LHCN-M2 (cell line): ENCODE measurements around the gene ZBTB24. TPM values are rescaled to one million over a fixed set of nuclear protein-coding genes. Genes with fewer than 3 reads are reported as not detected.
"Not testable (repeated sequence)": the region's sequence is repeated elsewhere in the genome, so short reads cannot be mapped to it uniquely, and the experiment has no call there.

Experiments
- DNase-seq: peaks from one replicate; pipeline ENCODE4 v3.0.0-alpha.2; 2012; ENCODE audit warnings: low read depth
- total RNA-seq: library from RNA; depleted of rRNA; stranded (reverse); fragments of >200 nt; gene quantifications from 2 replicates; pipeline ENCODE4 v1.2.3, GENCODE V29; 2014

Gene ZBTB24
- total RNA-seq, 1 experiment from 2014 or later, result 11.0 TPM

DNA sequence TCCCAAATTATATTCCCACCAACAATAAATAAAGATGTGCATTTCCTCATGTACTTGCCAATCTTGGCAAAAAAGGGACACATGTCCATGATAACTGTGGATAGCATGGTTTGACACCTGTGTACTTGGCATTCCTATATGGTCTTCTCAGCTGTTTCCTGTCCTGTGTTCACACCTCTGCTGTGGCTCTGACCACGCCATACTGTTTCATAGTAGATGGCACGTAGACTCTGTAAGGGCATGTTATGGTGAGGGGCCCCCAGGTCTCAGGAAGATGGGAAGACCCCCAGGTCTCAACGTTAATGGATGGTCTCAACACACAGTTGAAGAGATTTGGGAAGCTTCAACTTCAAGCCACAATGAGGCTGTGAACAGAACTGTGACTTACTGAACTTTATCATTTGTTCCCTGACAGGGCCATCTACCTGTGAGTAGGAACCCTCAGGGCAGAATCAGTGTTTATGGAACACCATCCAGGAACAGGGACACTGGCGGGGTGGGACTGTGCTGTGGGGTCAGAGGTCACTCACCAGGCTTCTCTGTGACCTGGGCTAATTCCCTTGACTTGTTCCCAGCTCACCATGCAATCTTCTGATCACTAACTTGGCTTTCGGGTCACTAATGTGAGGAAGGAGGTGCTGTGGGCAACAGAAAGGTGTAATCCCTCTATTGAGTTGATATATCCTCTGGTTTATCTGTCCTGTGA is 11.8 kb downstream of the ZBTB24 start:
- no peak for DNase-seq

DNA sequence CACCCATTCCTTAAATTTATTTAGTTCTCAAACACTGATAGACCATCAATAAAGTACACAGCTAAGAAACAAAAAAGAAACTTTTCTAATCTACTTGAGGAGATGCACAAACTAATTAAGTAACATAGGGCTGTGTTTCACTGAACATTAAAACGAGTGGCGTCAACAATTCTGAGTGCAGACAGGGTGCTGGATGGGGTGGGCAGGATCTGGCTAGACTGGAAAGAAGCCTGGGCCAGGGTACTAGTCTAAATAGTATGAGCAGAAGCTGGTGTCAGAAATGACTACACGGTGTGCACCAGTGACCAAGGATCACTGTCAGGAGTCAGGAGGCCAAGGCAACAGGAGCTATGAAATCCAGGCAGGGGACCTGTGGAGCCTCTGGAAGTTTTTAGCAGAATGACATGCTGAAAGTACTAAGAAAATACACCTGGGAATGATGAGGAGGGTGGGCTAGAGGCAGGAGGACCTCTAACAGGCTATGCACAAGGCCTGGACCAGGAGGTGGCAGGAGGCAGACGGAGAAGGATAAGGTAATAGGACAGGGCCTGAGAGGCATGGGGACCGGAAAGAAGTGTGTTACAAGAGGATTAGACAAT is 13.3 kb downstream of the ZBTB24 start:
- DNase-seq, result no peak

DNA sequence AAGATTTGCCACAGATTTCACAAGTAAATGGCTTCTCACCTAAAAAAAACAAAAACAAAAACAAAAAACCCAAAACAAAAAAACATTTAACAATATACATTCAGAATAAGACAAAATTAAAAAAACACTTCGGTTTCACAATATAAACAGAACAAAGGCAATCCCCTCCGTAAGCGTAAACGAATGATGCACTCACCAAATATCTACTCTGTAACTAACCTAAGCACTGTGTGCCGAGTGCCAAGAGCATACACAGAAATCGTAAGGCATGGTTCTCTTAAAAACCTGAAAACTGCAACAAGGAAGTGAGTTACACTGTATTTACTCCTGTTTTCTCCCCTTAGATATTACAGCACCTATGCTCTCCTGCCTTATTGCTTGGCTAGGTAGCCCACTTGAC is 15.3 kb downstream of the ZBTB24 start:
- no peak for DNase-seq

DNA sequence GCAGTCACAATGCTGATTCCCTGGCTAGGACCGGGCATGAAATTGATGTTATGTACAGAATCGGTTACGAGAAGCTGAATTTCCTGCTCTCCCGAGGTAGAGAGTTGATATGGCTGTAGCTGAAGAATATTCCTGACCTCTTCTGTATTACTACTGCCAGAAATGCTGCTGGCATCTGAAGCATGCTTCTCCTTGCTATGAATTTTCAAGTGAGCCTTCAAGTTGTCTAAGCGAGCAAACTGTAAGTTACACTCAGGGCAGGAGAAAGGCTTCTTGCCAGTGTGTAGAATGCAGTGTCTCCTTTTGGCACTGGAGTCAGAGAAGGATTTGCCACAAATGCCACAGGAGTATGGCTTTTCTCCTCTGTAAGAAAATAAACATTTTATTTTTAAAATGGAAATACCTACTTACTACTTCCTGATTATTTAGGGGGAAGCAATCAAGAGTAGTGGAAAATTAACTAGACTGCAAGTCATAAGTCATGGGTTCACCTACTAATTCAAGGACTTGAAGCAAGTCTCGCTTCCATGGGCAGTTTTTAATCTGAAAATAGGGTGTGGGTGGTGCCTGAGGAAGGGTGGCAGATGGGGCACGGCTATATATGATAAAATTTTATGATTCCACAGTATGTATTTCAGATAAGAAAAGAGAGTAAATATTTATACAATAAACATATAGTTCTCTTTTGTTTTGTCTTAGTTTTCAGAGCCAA is 16.7 kb downstream of the ZBTB24 start:
- no peak for DNase-seq

DNA sequence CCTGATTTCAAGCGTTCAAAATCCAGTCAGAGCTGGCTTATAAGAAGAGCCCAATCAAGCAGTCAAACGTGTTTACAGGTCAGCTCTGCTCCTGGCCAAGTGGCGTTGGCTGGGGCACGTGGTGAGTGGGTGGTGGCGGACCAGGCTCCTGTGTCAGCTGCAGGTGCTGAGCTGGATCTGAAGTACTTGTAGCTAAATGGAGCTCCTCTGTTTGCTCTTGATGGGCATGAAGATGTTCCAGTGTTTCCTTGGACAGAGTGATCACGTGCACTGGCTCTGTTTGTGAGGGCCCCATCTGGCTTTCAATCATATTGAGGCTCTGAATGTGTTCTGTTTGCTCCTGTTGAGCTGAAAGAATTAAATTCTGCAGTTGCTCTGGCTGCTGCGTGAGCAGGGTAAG is 17.2 kb downstream of the ZBTB24 start:
- no peak for DNase-seq

DNA sequence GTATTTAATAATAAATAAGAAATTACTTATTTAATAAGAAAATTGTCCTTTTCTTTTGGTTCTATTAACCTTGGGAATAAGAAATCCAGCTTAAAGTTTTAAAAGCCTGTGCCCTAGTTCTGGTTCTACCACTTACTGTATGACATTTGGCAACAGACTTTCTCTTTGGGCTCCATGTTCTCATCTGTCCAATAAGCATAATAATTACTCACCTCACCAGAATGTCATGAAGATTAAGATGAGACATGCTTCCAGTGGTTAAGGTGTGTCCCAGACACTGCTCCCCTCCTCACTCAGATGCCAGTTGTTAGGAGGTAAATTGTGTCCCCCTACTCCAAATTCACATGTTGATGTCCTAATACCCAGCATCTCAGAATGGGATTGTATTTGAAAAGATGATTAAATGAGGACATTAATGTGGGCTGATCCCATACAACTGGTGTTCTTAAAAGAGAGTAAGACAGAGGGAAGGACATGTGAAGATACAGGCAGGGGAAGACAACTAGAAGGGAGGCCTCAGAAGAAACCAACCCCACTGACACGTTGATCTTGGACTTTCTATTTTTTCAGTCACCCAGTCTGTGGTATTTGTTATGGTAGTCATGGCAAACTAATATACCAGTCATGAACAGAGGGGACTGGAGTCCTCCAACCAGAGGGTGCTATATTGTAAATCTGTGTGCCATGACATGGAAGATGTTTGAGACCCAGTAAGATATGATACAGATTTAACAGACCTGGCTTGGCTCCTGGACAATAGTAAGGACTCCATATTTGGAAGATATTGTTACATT is 21.1 kb downstream of the ZBTB24 start:
- no peak for DNase-seq

DNA sequence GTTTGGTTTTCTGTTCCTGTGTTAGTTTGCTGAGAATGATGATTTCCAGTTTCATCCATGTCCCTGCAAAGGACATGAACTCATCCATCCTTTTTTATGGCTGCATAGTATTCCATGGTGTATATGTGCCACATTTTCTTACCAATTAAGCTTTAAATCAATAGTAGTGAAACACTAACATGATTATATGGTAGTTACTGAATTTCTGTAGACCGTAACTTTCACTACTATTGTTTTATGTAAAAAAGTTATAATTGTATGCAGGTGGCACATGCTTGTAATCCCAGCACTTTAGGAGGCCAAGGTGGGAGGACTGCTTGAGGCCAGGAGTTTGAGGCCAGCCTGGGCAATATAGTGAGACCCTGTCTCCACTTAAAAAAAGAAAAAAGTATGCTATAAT is 21.8 kb downstream of the ZBTB24 start:
- not testable (repeated sequence) for DNase-seq

DNA sequence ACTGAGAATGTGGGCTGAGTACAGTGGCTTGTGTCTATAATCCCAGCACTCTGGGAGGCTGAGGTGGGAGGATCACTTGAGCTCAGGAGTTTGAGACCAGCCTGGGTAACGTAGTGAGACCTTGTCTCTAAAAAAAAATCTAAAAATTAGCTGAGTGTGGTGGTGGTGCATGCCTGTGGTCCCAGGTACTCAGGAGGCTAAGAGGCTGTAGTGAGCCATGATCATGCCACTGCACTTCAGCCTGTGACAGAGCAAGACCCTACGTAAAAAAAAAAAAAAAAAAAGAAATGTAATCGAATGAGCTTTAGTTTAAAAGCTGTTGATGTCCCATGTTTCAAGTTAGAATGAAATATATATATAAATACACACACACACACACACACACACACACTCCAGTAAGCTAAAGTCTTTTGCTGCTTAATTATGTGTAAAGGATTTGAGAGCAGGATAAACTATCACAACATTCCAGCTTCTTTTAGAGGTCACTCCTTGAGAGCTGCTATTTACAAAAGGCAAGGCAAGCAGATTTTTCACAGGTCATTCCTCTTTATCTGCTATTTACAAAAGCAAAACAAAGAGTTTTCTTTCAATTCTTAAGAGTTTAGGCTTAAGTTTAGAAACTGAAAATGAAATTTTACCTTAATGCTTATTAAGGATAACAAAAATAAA is 22.7 kb downstream of the ZBTB24 start:
- DNase-seq, result no peak

DNA sequence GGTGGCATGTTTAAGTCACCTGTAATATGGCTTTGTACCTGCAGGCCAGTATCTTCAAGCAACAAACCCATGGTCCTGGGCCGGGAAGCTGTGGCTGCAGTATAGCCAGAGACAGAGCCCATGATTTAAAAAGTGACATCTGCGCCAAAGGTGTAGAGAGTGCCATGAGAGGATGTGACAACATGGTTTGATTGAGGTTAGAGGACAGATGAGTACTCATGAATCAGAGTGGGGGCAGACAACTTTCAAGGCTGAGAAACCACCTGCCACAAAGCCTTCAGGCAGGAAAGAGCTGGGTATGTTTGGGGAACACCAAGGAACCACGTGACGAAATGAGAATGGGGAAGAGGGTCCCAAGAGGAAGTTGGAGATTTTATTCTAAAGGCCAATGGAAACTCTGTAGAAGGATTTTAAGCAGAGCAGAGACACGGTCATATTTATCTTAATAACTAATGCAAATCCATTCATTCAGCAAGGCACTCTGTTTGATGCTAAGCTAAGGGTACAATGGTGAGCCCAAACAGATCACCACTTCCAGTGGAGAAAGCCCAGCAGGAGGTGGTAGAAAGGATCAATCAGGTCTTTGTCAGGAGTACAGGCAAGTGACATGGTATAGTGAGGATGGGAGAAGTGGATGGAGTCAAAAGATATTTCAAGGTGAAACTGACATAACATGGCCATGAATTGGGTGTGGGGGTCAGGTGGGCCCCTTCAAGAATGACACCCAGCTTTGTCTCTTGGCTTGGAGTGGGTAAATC is 24.1 kb downstream of the ZBTB24 start:
- peak; percentile 42 for DNase-seq

DNA sequence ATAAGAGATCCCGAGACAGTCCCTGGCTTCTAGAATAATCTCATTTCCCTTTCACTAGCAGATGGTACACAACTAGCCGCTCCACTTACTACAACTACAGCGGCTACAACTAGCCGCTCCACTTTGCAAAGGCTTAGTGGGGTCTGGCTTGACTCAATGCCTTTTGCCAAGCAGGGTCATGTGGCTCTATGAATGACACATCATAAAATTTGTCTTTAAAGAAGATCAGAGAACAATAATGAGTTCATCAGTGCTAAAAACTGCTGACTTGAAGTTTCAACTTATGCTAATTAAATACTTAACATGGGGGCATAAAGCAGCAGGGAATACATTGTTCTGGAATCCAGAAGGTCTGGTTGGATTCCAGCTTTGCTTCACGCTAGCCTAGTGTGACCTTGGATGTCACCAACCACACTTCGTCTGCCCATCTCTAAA is 25.4 kb downstream of the ZBTB24 start:
- no peak for DNase-seq

DNA sequence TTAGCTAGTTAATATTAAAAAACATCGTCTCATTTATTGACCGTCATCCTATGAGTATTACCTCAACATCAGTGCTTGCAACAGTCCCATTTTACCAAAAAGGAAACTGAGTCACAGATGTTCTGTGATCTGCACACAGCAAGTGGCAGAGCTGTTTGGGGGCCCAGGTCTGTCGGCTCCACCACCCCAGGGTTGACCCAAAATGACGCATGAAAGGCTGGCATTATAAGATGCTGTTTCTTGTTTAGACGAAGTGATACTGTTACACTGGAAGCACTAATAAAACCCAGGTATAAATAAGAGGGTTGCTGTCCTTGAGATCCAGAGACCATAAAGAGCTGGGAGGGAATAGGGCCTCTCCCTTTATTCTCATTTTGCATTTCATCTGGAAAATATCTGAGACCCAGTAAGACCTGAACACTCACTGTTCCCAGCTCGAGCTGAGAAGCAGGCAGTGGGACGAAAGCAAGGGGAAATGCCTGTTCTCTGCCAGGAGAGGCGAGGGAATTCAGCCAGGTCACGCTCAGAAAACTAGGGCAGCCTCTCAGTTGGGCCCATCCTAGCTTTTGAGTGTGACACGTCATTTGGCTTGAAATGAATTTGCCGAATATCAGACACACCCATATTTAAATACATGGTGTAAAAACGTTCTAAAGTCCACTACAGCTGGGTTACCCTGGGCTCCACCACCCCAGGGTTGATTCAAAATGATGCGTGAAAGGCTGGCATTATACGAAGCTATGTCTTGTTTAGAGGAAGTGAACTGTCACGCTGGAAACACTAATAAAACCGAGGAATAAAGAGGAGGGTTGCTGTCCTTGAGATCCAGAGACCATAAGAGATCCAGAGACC is 26.1 kb downstream of the ZBTB24 start:
- DNase-seq, result peak; percentile 67

DNA sequence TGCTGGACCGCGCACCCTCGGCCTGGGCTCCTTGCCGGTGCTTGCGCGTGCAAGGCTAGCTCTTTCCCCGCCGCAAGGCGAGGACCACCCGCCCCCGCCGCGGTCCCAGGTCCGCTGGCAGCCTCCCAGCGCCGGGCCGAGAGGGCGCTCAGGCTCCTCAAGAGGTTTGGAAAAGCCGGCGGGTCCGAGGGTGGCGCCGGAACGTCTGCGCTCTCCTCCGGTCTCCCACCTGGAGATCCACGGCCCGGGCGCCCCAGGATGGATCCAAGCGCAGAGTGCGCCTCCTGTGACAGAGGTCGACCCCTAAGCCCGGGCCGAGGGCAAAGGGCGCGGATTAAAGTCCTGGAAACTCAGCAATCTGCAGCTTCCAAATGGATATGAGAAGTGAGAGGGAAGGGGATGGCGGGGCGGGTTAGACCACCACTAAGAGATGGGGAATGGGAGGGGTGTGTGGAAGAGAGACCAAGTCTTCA is 26.9 kb downstream of the ZBTB24 start:
- DNase-seq, result no peak

DNA sequence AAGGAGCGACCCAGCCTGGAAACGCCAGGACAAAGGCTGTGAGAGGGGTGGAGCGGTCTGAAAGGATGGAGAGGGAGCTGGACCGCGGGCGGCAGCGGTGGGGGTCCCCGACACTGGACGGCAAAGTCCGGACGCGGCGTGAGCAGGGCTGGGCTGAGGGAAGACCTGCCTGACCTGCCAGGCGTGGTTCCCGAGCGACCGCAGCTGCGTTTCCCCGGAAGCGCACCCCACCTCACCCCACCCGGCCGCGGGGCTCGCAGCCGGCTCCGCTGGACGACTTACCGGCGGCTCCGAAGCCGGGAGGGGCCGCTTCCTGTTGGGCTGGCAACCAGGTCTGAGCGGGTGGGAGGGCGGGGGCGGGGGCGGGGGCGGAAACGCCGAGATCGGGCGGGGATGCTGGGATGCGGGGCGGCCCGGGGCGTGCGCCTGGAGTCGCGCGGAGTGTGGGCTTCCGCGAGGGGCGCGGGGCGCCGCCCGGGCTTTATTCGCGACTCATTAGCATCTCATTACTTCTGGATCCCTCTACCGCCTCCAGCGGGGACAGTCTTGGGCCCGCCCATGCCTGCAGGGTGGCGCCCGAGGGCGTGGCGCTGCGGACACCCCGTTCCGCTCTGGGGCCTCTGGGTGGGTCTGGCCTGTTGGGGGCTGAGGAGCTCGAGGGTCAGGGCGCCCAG is 27.4 kb downstream of the ZBTB24 start, which contains the start of gene MICAL1:
Gene MICAL1, minus strand, starts transcription at position 336 of the 674 bp plus-strand sequence. CDS start 1,576 bp downstream, outside the sequence.
- DNase-seq, result peak; percentile 79

DNA sequence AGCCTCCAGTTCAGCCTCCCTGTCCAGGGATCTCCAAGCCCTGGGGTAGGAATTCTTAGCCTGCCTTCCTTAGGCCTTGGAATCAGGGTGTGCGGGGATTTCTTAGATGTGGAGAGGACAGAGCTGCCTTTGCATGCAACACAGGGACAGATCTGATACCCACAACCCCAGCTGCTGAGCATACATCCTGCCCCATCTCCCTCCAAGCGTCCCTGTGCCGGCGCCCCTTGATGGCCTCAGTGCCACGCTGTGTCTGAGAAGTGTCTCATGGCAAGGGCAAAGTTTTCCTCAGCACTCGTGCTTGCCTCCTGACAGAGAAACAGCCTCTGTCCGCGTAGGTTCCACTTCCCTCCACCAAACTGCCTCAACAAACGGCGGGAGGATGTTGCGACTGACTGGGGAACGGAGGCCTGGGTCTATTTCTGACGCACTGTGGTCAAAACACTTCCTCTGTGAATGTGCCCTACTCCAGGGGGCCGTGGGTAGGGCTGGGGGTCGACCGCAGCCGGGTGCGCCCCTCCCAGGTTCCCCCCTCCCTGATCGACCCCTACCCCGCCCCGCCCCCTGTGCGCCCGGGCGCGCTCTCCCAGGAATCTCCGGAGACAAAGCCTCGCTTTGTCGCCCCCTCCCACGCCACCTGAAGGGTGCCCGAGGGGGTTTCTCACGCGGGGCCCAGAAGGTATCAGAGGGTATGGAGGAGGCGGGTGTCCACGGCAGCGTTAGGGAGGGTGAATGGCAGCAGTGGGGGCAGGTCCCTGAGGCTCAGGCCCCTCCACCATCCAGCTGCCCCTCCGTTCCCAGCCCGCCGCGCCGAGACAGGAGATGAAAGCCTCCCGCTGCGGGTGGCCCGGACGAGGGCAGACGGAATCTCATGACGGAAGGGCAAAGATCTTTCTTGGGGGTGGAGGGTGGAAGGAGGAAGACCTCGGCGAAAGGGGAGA is 28.3 kb downstream of the ZBTB24 start:
- no peak for DNase-seq

DNA sequence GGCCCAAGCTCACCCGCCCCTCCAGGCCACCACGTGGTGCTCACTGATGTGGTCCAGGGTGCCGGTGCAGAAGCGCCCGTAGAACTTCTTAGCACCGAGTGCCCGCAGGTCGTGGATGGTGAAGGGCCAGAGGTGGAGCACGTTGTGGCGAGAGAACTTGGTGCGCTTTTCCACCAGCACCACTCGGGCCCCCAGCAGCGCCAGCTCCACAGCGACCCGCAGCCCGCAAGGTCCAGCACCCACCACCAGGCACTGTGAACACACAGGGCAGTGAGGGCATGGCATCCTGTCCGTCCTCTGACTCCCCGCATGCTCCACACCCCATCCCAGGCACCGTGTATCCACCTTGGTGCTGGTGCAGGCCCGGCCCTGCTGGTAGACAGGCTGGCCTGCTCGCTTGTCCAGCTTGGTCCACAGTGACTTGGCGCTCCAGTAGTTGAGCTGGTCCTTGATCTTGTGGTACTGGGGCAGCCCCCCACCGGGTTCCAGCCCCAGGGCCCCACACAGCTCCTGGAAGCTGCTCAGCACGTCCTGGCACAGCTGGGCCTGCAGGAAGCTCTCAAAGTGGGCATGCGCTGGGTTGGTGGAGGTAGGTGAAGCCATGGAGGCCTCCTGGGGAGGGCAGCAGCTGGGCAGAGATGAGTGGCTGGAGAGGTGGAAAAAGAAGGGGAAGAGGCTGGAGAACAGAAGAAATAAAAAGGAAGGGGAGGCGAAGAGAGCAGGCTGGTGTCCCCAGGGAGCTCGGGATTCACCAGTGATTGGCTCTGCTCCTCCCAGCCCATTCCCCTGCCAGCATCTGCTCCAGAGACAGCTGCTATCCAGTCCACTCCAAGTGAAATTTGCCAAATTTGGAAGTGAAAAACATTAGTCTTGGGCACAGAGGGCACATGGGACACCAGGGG is 29.2 kb downstream of the ZBTB24 start:
- peak; percentile 97 for DNase-seq

DNA sequence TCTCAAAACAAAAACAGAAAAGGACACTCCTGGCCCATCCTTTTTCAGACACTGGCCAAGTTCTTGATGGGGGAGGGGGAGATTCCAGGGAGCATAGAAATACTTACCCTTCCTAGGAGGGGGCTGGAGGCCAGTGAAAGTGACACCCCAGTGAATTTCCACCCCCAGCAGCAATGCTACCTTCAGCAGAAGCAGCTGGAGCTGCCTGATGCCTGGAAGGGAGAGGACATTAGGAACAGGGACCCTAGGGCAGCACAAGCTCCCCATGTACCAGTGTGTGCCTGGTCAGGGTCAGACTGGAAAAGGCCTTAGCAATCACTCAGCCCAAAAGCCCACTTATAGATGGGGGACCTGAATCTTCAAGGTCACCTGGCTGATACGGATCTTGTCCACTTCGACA is 29.9 kb downstream of the ZBTB24 start:
- DNase-seq, result no peak

DNA sequence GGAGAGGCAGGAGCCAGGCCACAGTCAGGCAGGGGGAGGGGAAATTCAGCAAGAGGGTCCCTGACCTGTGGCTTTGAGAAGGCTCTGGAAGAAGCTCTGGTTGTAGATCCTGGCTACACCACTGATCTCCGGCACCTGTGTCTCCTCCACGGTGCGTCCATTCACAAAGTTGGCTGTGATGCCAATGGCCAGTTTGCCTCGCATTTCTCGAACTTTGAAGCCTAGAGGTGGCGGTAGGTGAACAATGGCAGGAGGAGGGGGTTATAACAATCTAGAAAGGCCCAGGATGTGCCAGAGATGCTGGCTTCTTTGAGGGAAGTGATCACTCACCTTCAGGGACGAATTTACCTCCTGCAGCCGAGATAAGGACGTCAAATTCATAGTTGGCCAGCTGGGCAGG is 30.8 kb downstream of the ZBTB24 start:
- DNase-seq, result no peak
